Spleen (tissue), 7 donors: ENCODE measurements around the gene LRRN4.

Source experiments
- CTCF ChIP-seq, 11 experiments: fragments of 200-600 bp in 7 of 11; fragments of 450-650 bp in 4 of 11; sonication (generic) in 4 of 11; IDR thresholded peaks in 8 of 11; conservative IDR thresholded peaks in 3 of 11; 1 replicate in 7 of 11; 2 replicates in 4 of 11; pipeline versions ENCODE4 v1.4.0 to v1.8.0; 2016 to 2021; ENCODE audit warnings: antibody characterized with exemption in 11 of 11, inconsistent platforms in 4 of 11, mild to moderate bottlenecking in 1 of 11
- POLR2A ChIP-seq, 3 donors: fragments of 450-650 bp; IDR thresholded peaks; one replicate each; pipeline ENCODE4 v1.5.1; 2017; ENCODE audit warnings: antibody characterized with exemption in 3 of 3, mild to moderate bottlenecking in 1 of 3
- POLR2AphosphoS5 ChIP-seq, 3 donors: sonication (generic); formaldehyde crosslinking; IDR thresholded peaks; one replicate each; pipeline ENCODE4 v1.5.1; 2017; ENCODE audit warnings: antibody characterized with exemption in 3 of 3
- donor health status: DM: no; HTN: no; CAD: no; lungs with moderate emphysema.
- donor health status: DM: no; HTN: no; CAD: no.
- donor health status: DM: no; HTN: no; CAD: no.

- TF ChIP-seq POLR2A (IDR thresholded peaks at IDR 0.05) (no peak), CTCF (IDR thresholded peaks at IDR 0.05 in 8 of 11, conservative IDR thresholded peaks at IDR 0.05 in 3 of 11) (no peak), POLR2AphosphoS5 (IDR thresholded peaks at IDR 0.05) (no peak)
Measured at GRCh38 chr20:5991623-5992441, 62.0 kb downstream of the LRRN4 start.
